A549 (cell line): ENCODE data around the gene PPARA. TPM values are rescaled to one million over a fixed set of nuclear protein-coding genes. Genes with fewer than 3 reads are reported as not detected.
A peak's percentile ranks its signal among the peaks of the same experiment; 100 is the strongest.

Experiments
- ATAC-seq, 2 experiments: fragments of 200-7000 bp in 1 of 2; fragments of >200 bp in 1 of 2; cut with Nextera tagmentation in 1 of 2; cut with Tn5 transposase in 1 of 2; 3 replicates each; pipeline versions ENCODE4 v1.8.0 to v1.9.1; 2018 to 2020; ENCODE audit warnings: mild to moderate bottlenecking in 1 of 2, moderate library complexity in 1 of 2
- CTCF ChIA-PET: fragments of 300-600 bp; sonication (Branson Sonifier 250); formaldehyde crosslinking; extraction: SDS; loops from one replicate; lab custom pipeline; 2021; ENCODE audit warnings: antibody characterized with exemption, inconsistent platforms; lab: Yijun Ruan, JAX
- POLR2A ChIA-PET: fragments of 350-600 bp; formaldehyde crosslinking; extraction: SDS; loops from one replicate; lab custom pipeline; 2021; ENCODE audit warnings: antibody characterized with exemption, inconsistent platforms; lab: Yijun Ruan, JAX
- DNase-seq, 2 experiments: peaks; one replicate each; pipeline versions ENCODE4 v3.0.0 to v3.0.0-alpha.2; 2011 to 2016; ENCODE audit warnings: low read depth in 1 of 2, low spot score in 1 of 2
- FAIRE-seq: peaks from 2 replicates; lab custom pipeline; 2011; peaks lifted over from hg19 to GRCh38; lab: Jason Lieb, UNC
- H3K27ac ChIP-seq, 2 experiments: fragments of >200 bp; sonication (Bioruptor Twin); formaldehyde crosslinking; 3 replicates each; pipeline ENCODE4 v1.5.1; 2016 to 2017
- H3K4me1 ChIP-seq: fragments of >200 bp; sonication (Bioruptor Twin); formaldehyde crosslinking; 3 replicates; pipeline ENCODE4 v1.6.1; 2016
- H3K4me2 ChIP-seq: fragments of >200 bp; sonication (Bioruptor Twin); formaldehyde crosslinking; 3 replicates; pipeline ENCODE4 v1.6.1; 2016
- H3K4me3 ChIP-seq: fragments of >200 bp; sonication (Bioruptor Twin); formaldehyde crosslinking; 3 replicates; pipeline ENCODE4 v1.5.1; 2016
- H3K9me3 ChIP-seq: fragments of >200 bp; sonication (Bioruptor Twin); formaldehyde crosslinking; 3 replicates; pipeline ENCODE4 v1.6.1; 2016
- BHLHE40 ChIP-seq: IDR thresholded peaks from 2 replicates; pipeline ENCODE4 v1.6.1; 2012; ENCODE audit warnings: low read depth, low read length, inconsistent platforms
- CBX8 ChIP-seq: fragments of 200-600 bp; sonication (generic); IDR thresholded peaks from 2 replicates; pipeline ENCODE4 v1.6.1; 2016
- EHMT2 ChIP-seq: fragments of 200-600 bp; sonication (generic); IDR thresholded peaks from 2 replicates; pipeline ENCODE4 v1.6.1; 2016; ENCODE audit warnings: antibody characterized with exemption, low read depth, mild to moderate bottlenecking, moderate library complexity
- FOSL2 ChIP-seq, 2 experiments: fragments of 450-650 bp in 1 of 2; fragments of >200 bp in 1 of 2; sonication (Bioruptor Twin) in 1 of 2; formaldehyde crosslinking; IDR thresholded peaks; 2 replicates each; pipeline versions ENCODE4 v1.5.0 to v1.6.1; 2016 to 2020; ENCODE audit warnings: mild to moderate bottlenecking in 1 of 2, moderate library complexity in 1 of 2
- GATA3 ChIP-seq: IDR thresholded peaks from 2 replicates; pipeline ENCODE4 v1.6.1; 2012; ENCODE audit warnings: borderline replicate concordance
- HOXA7 ChIP-seq: fragments of 250-450 bp; sonication (Bioruptor Pico); IDR thresholded peaks from 2 replicates; pipeline ENCODE4 v1.5.0; 2020; ENCODE audit warnings: mild to moderate bottlenecking, moderate library complexity
- JUN ChIP-seq, 2 experiments: fragments of >200 bp; sonication (Bioruptor Twin); formaldehyde crosslinking; IDR thresholded peaks; 2 replicates in 1 of 2; 3 replicates in 1 of 2; pipeline ENCODE4 v1.6.1; 2016 to 2017
- JUNB ChIP-seq: fragments of >200 bp; sonication (Bioruptor Twin); formaldehyde crosslinking; IDR thresholded peaks from 2 replicates; pipeline ENCODE4 v1.6.1; 2016
- NPAS2 ChIP-seq: fragments of 250-450 bp; sonication (Bioruptor Pico); IDR thresholded peaks from 2 replicates; pipeline ENCODE4 v1.8.0; 2022; ENCODE audit warnings: mild to moderate bottlenecking, moderate library complexity, borderline replicate concordance
- NR3C1 ChIP-seq: fragments of >200 bp; sonication (Bioruptor Twin); formaldehyde crosslinking; IDR thresholded peaks from 3 replicates; pipeline ENCODE4 v1.6.1; 2017
- RCOR1 ChIP-seq: fragments of 150-350 bp; IDR thresholded peaks from 2 replicates; pipeline ENCODE4 v1.6.1; 2014; ENCODE audit warnings: antibody characterized with exemption, low read length, low read depth
- TFCP2L1 ChIP-seq: fragments of 250-450 bp; sonication (Bioruptor Pico); IDR thresholded peaks from 2 replicates; pipeline ENCODE4 v1.5.0; 2021; ENCODE audit warnings: mild to moderate bottlenecking
- ZC3H11A ChIP-seq: fragments of 450-650 bp; IDR thresholded peaks from 2 replicates; pipeline ENCODE4 v1.6.1; 2014; ENCODE audit warnings: antibody characterized with exemption, mild to moderate bottlenecking
- ZFP36 ChIP-seq: fragments of 450-650 bp; IDR thresholded peaks from 2 replicates; pipeline ENCODE4 v1.6.1; 2014; ENCODE audit warnings: borderline replicate concordance; ENCODE audit not compliant: partially characterized antibody
- ZNF302 ChIP-seq: fragments of 250-450 bp; sonication (Bioruptor Pico); IDR thresholded peaks from 2 replicates; pipeline ENCODE4 v1.9.0; 2021; ENCODE audit warnings: inconsistent platforms, mild to moderate bottlenecking, moderate library complexity
- WGBS: methylation state at CpG from one replicate; pipeline ENCODE4 v1.1.6; 2017; ENCODE audit errors: missing lambda C conversion rate; 5-methylcytosine and 5-hydroxymethylcytosine counted together
- polyA plus RNA-seq, 4 experiments: library from polyadenylated mRNA; depleted of rRNA in 3 of 4; stranded (reverse); fragments of >200 nt; fragmentation: RNase III in 1 of 4; extraction: RNeasy Plus Mini Kit Qiagen cat#74134 plus additional on column Dnase treatment in 1 of 4; gene quantifications; 2 replicates in 3 of 4; 3 replicates in 1 of 4; pipeline ENCODE4 v1.2.3, GENCODE V29; 2011 to 2017
- TF ChIP-seq, protein P1 (sequence below): IDR thresholded peaks from 2 replicates; pipeline ENCODE4 v1.6.1; 2012
- TF ChIP-seq, protein P2 (sequence below): IDR thresholded peaks from 2 replicates; pipeline ENCODE4 v1.6.1; 2012
- TF ChIP-seq, protein P3 (sequence below): fragments of 200-600 bp; sonication (generic); IDR thresholded peaks from 2 replicates; pipeline ENCODE4 v1.6.1; 2016; ENCODE audit warnings: antibody characterized with exemption, mild to moderate bottlenecking, moderate library complexity
- TF ChIP-seq, protein P4 (sequence below): fragments of >200 bp; sonication (Bioruptor Twin); formaldehyde crosslinking; IDR thresholded peaks from 2 replicates; pipeline ENCODE4 v1.6.1; 2016

Gene PPARA
- polyA plus RNA-seq, 2 of the 4 experiments (the other 2 are of a cell fraction), result 2.6 to 2.8 TPM

DNA sequence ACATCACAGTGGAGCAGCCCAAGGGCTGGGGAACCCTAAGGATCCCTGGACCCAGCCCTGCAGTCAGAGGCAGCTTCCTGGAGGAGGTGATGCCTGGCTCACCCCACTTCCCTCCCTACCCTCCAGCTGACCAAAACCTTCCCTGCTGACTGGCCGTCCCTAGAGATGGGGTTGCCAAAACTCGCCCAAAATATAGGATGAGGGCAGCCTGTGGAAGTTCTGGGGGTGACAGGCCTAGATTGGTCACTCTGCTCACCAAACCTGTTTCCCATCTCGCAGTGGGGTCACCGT, 35.0 kb upstream of the PPARA start:
- ChIA-PET CTCF (interaction anchor here (0.6 to 10.7 kb wide), 12 partner anchors 11 to 381 kb away, joined by 3 to 133 read pairs (median 5); no protein-coding TSS in a partner anchor), POLR2A (no interaction called here)
- Histone ChIP-seq H3K9me3 (no peaks in the 10 kb centered on the region), H3K4me3 (no peak overlapping the region), H3K4me1 (peaks cover 63% of the 10 kb centered on the region), H3K4me2 (0 out of 3 replicates have a peak overlapping the region, but pooled peaks have one; percentile 27), H3K27ac (peak overlapping the region; percentile 60 to 62; a peak in 5 of 6 replicates)
- FAIRE-seq (no peak), ATAC-seq (peak in 1 of 2 experiments; percentile 1; a peak in 1 of 6 replicates), DNase-seq (no peak)
- TF ChIP-seq ZC3H11A, result no peak
- peak; percentile 89 for TF ChIP-seq ZFP36
- TF ChIP-seq, protein P1, sequence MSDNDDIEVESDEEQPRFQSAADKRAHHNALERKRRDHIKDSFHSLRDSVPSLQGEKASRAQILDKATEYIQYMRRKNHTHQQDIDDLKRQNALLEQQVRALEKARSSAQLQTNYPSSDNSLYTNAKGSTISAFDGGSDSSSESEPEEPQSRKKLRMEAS, result 0 out of 2 replicates have a peak, but pooled peaks have one; percentile 7
- TF ChIP-seq, protein P2, sequence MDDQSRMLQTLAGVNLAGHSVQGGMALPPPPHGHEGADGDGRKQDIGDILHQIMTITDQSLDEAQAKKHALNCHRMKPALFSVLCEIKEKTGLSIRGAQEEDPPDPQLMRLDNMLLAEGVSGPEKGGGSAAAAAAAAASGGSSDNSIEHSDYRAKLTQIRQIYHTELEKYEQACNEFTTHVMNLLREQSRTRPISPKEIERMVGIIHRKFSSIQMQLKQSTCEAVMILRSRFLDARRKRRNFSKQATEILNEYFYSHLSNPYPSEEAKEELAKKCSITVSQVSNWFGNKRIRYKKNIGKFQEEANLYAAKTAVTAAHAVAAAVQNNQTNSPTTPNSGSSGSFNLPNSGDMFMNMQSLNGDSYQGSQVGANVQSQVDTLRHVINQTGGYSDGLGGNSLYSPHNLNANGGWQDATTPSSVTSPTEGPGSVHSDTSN, result 0 out of 2 replicates have a peak, but pooled peaks have one; percentile 16
- no peak for TF ChIP-seq CBX8
- 86% methylated on average over 4 of the region's 4 CpGs for WGBS

DNA sequence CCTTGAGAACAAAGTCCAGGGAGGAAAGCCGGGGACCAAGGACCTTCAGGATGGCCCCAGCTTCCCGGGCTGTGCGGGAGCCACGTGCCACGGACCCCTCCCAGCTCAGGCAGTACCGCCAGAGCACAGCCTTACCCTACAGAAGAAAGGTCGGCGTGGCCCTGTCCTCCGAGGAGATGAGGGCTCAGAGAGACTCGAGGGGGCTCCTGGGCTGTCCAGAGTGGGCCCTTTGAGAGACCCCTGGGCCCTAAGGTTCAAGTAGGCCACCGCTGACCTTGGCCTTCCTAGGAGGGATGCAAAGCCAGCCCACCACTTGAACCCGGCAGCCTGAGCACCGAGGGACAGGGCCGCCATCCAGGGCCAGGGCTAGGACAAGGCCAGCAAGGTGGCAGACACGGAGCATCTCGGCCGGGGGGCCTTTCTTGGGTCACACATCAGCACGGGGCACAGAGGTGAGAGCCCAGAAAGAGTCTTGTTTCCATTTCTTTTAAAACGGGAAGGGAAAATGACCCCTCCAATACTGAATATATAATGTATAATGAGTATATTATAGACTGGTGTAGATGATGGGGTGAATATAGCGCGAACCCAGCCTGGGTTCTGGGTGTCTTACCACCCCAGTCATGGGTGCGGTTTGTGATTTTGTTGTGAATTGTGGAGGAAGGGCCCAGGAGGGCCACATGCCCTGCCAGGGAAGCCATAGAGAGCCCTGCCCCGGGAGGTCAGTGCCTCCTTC, 34.4 kb upstream of the PPARA start:
- peak overlapping the region; percentile 27; the same call in 2 of the 3 replicates for H3K4me2 ChIP-seq
- no peak for TF ChIP-seq NR3C1
- TF ChIP-seq ZFP36, result no peak
- TF ChIP-seq, protein P3, sequence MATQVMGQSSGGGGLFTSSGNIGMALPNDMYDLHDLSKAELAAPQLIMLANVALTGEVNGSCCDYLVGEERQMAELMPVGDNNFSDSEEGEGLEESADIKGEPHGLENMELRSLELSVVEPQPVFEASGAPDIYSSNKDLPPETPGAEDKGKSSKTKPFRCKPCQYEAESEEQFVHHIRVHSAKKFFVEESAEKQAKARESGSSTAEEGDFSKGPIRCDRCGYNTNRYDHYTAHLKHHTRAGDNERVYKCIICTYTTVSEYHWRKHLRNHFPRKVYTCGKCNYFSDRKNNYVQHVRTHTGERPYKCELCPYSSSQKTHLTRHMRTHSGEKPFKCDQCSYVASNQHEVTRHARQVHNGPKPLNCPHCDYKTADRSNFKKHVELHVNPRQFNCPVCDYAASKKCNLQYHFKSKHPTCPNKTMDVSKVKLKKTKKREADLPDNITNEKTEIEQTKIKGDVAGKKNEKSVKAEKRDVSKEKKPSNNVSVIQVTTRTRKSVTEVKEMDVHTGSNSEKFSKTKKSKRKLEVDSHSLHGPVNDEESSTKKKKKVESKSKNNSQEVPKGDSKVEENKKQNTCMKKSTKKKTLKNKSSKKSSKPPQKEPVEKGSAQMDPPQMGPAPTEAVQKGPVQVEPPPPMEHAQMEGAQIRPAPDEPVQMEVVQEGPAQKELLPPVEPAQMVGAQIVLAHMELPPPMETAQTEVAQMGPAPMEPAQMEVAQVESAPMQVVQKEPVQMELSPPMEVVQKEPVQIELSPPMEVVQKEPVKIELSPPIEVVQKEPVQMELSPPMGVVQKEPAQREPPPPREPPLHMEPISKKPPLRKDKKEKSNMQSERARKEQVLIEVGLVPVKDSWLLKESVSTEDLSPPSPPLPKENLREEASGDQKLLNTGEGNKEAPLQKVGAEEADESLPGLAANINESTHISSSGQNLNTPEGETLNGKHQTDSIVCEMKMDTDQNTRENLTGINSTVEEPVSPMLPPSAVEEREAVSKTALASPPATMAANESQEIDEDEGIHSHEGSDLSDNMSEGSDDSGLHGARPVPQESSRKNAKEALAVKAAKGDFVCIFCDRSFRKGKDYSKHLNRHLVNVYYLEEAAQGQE, result no peak
- no peak for TF ChIP-seq BHLHE40
- TF ChIP-seq ZNF302 (CRISPR knock-in tag), result no peak
- TF ChIP-seq TFCP2L1 (CRISPR knock-in tag), result no peak
- TF ChIP-seq HOXA7, result no peak
- TF ChIP-seq JUNB, result no peak
- TF ChIP-seq, protein P4, sequence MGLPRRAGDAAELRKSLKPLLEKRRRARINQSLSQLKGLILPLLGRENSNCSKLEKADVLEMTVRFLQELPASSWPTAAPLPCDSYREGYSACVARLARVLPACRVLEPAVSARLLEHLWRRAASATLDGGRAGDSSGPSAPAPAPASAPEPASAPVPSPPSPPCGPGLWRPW, result no peak
- TF ChIP-seq ZC3H11A, result no peak
- TF ChIP-seq RCOR1, result no peak
- 0 out of 5 replicates have a peak, but pooled peaks of 1 of the 2 experiments have one; percentile 33 for TF ChIP-seq JUN (IDR thresholded peaks at IDR 0.05)
- no peak for TF ChIP-seq NPAS2 (CRISPR knock-in tag)
- TF ChIP-seq, protein P1, result 0 out of 2 replicates have a peak, but pooled peaks have one; percentile 5
- TF ChIP-seq FOSL2 (IDR thresholded peaks at IDR 0.05), result no peak
- TF ChIP-seq FOSL2 (CRISPR knock-in tag; IDR thresholded peaks at IDR 0.05), result no peak
- no peak for TF ChIP-seq GATA3
- no peak for TF ChIP-seq EHMT2
- H3K27ac ChIP-seq, result peak overlapping the region; percentile 60 to 62; a peak in 5 of 6 replicates
- peaks cover 57% of the 10 kb centered on the region for H3K4me1 ChIP-seq
- WGBS, result 54% methylated on average over 15 of the region's 23 CpGs
- DNase-seq (peak in 1 of 2 experiments; percentile 5), FAIRE-seq (no peak), ATAC-seq (peak; percentile 2; a peak in 4 of 6 replicates)
- H3K4me3 ChIP-seq, result no peak overlapping the region
- no peaks in the 10 kb centered on the region for H3K9me3 ChIP-seq
- POLR2A ChIA-PET, result no interaction called here
- CTCF ChIA-PET, result interaction anchor here (0.6 to 10.7 kb wide), 20 partner anchors 13 to 537 kb away, joined by 3 to 272 read pairs (median 6); no protein-coding TSS in a partner anchor
